Endothelial cell of umbilical vein (primary cell): ENCODE data around the gene KIF21B.

Source experiments
- CTCF ChIP-seq, 2 donors: IDR thresholded peaks; 1 replicate in 1 of 2; 2 replicates in 1 of 2; pipeline ENCODE4 v1.5.1; 2011; ENCODE audit warnings: low read length in 2 of 2, mild to moderate bottlenecking in 2 of 2, moderate library complexity in 2 of 2, control low read depth in 1 of 2, inconsistent platforms in 1 of 2, low read depth in 1 of 2; ENCODE audit not compliant: insufficient read depth in 1 of 2; ENCODE audit errors: extremely low read depth in 1 of 2
- EZH2 ChIP-seq: IDR thresholded peaks from 2 replicates; pipeline ENCODE4 v1.6.1; 2012; ENCODE audit warnings: borderline replicate concordance, low read depth, mild to moderate bottlenecking, moderate library complexity, low read length, inconsistent platforms; ENCODE audit not compliant: severe bottlenecking
- GATA2 ChIP-seq: IDR thresholded peaks from 2 replicates; pipeline ENCODE4 v1.7.0; 2011; ENCODE audit warnings: low read depth, mild to moderate bottlenecking, moderate library complexity, mixed read lengths, low read length; ENCODE audit not compliant: insufficient read length, insufficient read depth
- POLR2A ChIP-seq: IDR thresholded peaks from 2 replicates; pipeline ENCODE4 v1.6.1; 2012; ENCODE audit warnings: low read depth, mild to moderate bottlenecking, control low read depth, low read length
- POLR2AphosphoS5 ChIP-seq: IDR thresholded peaks from 2 replicates; pipeline ENCODE4 v1.6.1; 2012; ENCODE audit warnings: low read depth, mild to moderate bottlenecking, control low read depth, low read length, moderate library complexity; ENCODE audit not compliant: insufficient read depth
- TF ChIP-seq, protein P1 (sequence below): IDR thresholded peaks from 2 replicates; pipeline ENCODE4 v1.6.1; 2011; ENCODE audit not compliant: insufficient read depth, insufficient read length

DNA sequence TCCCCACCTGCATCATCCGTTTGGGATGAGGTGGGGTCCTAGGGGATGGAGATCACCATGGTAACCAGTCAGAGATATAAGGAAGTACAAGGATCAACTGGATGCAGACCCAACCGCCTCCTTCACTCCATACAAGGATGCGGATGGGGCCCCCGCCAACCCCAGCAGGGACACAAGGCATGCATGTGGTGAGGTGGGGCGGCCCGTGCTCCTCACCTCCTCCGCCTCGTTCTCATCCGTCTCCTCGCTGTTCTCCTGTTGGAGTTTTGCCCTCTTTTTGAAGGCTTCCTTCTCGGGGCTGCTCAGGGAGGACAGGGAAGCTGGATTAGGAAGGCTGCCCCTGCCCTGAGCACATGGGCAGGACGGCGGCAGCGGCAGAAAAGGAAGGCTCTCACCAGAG lies 23.8 kb downstream of the KIF21B start:
- no peak for TF ChIP-seq GATA2
- TF ChIP-seq CTCF (IDR thresholded peaks at IDR 0.05; ENCODE audit: extremely low read depth in 1 of 2, insufficient read depth in 1 of 2, low read depth in 1 of 2, low read length in 2 of 2): no peak
- TF ChIP-seq EZH2: no peak
- no peak for TF ChIP-seq POLR2A
- TF ChIP-seq POLR2AphosphoS5: no peak
- TF ChIP-seq, protein P1, sequence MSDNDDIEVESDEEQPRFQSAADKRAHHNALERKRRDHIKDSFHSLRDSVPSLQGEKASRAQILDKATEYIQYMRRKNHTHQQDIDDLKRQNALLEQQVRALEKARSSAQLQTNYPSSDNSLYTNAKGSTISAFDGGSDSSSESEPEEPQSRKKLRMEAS: no peak
